HG03432 (cell line): Measurements from ENCODE around the gene ITIH5.
A peak's percentile ranks its signal among the peaks of the same experiment; 100 is the strongest.

ENCODE experiments used
- ATAC-seq: cut with Tn5 transposase; IDR thresholded peaks from one replicate; pipeline ENCODE4 v1.9.1; 2021; ENCODE audit warnings: mild to moderate bottlenecking, moderate library complexity; ENCODE audit not compliant: unreplicated experiment

Gene ITIH5

GRCh38 chr10:7553531-7553930, 113.2 kb downstream of the ITIH5 start:
- ATAC-seq: no peak

GRCh38 chr10:7551950-7552716, 114.6 kb downstream of the ITIH5 start:
- no peak for ATAC-seq

- no peak for ATAC-seq
These were observed 115.5 kb downstream of the ITIH5 start for GRCh38 chr10:7551289-7551688.

GRCh38 chr10:7550013-7550412, 116.8 kb downstream of the ITIH5 start:
- ATAC-seq: no peak

GRCh38 chr10:7547829-7548228, 118.9 kb downstream of the ITIH5 start:
- no peak for ATAC-seq

GRCh38 chr10:7547206-7547605, 119.6 kb downstream of the ITIH5 start:
- no peak for ATAC-seq

GRCh38 chr10:7546385-7546967, 120.3 kb downstream of the ITIH5 start:
- ATAC-seq: no peak

- ATAC-seq: no peak
These were observed 121.0 kb downstream of the ITIH5 start for GRCh38 chr10:7545792-7546191.

- no peak for ATAC-seq
These were observed 121.5 kb downstream of the ITIH5 start for GRCh38 chr10:7545261-7545660.

- ATAC-seq: no peak
These were observed 122.6 kb downstream of the ITIH5 start for GRCh38 chr10:7544203-7544602.

- ATAC-seq: no peak
These were observed 124.4 kb downstream of the ITIH5 start for GRCh38 chr10:7542189-7542914.

GRCh38 chr10:7541137-7542087, 125.4 kb downstream of the ITIH5 start:
- no peak for ATAC-seq

GRCh38 chr10:7538970-7539654, 127.7 kb downstream of the ITIH5 start:
- ATAC-seq: no peak

- no peak for ATAC-seq
These were observed 129.6 kb downstream of the ITIH5 start for GRCh38 chr10:7537126-7537525.

- peak; percentile 70 for ATAC-seq
These were observed 132.3 kb downstream of the ITIH5 start for GRCh38 chr10:7534480-7534852.

GRCh38 chr10:7533657-7534479, 132.9 kb downstream of the ITIH5 start:
- ATAC-seq: peak; percentile 10

GRCh38 chr10:7532723-7533498, 133.9 kb downstream of the ITIH5 start:
- ATAC-seq: no peak

- no peak for ATAC-seq
These were observed 137.1 kb downstream of the ITIH5 start for GRCh38 chr10:7529638-7530037.

GRCh38 chr10:7527468-7527867, 139.3 kb downstream of the ITIH5 start:
- ATAC-seq: no peak
